HCT116 (cell line): Measurements from ENCODE around the gene AGAP6. TPM values are rescaled to one million over a fixed set of nuclear protein-coding genes. Genes with fewer than 3 reads are reported as not detected.

Source experiments
- ATAC-seq: fragments of 200-7000 bp; cut with Tn5 transposase; 2 replicates; pipeline ENCODE4 v1.9.1; 2020; ENCODE audit warnings: mild to moderate bottlenecking, moderate library complexity
- BruUV-seq: library from RNA; stranded (reverse); fragments of 400-500 nt; replicated peaks from 2 replicates; lab custom pipeline; 2021; lab: Mats Ljungman, UMichigan
- CTCF ChIA-PET: fragments of 300-600 bp; sonication (Branson Sonifier 250); formaldehyde crosslinking; loops from one replicate; lab custom pipeline; 2021; ENCODE audit warnings: antibody characterized with exemption; lab: Charles Lee
- POLR2A ChIA-PET: fragments of 300-600, 350-600 bp; sonication (Branson Sonifier 250); formaldehyde crosslinking; loops from one replicate; lab custom pipeline; 2021; ENCODE audit warnings: antibody characterized with exemption; lab: Charles Lee
- RAD21 ChIA-PET, 2 experiments: fragments of 300-600 bp; sonication (Branson Sonifier 250); formaldehyde crosslinking; loops; one replicate each; lab custom pipeline; 2023; ENCODE audit warnings: low total read pairs in 2 of 2; ENCODE audit not compliant: uncharacterized antibody in 2 of 2, unreplicated experiment in 2 of 2, low non-redundant PET in 1 of 2; lab: Charles Lee
- DNase-seq: peaks from one replicate; pipeline ENCODE4 v3.0.0-alpha.2; 2010; ENCODE audit warnings: low read depth, low spot score
- H2AFZ ChIP-seq: fragments of 200-600 bp; shearing (Covaris generic), sonication (generic); 2 replicates; pipeline ENCODE4 v1.6.1; 2017; ENCODE audit warnings: low read depth, mixed run types, mixed read lengths, antibody characterized with exemption, low read length; ENCODE audit not compliant: poor library complexity, severe bottlenecking
- H3K27ac ChIP-seq: 2 replicates; pipeline ENCODE4 v1.5.1; 2012; ENCODE audit warnings: low read depth, low read length
- H3K27me3 ChIP-seq: fragments of 200-600 bp; sonication (generic); 2 replicates; pipeline ENCODE4 v1.6.1; 2016; ENCODE audit warnings: mixed run types, low read length, mixed read lengths; ENCODE audit not compliant: insufficient read depth
- H3K36me3 ChIP-seq, 2 experiments: fragments of 200-500 bp in 1 of 2; fragments of 200-600 bp in 1 of 2; sonication (Bioruptor generic) in 1 of 2; sonication (generic) in 1 of 2; 2 replicates each; pipeline versions ENCODE4 v1.5.1 to v1.6.1; 2014 to 2016; ENCODE audit warnings: low read length in 2 of 2, inconsistent platforms in 1 of 2, mixed read lengths in 1 of 2, mixed run types in 1 of 2; ENCODE audit not compliant: insufficient read depth in 2 of 2, control insufficient read depth in 1 of 2
- H3K4me1 ChIP-seq, 2 experiments: fragments of 200-600 bp in 1 of 2; sonication (generic) in 1 of 2; 2 replicates each; pipeline versions ENCODE4 v1.5.1 to v1.6.1; 2012 to 2017; ENCODE audit warnings: low read length in 2 of 2, inconsistent platforms in 1 of 2, mild to moderate bottlenecking in 1 of 2, mixed read lengths in 1 of 2, mixed run types in 1 of 2, moderate library complexity in 1 of 2; ENCODE audit not compliant: insufficient read depth in 2 of 2, control insufficient read depth in 1 of 2
- H3K4me2 ChIP-seq: fragments of 200-600 bp; sonication (generic); 2 replicates; pipeline ENCODE4 v1.6.1; 2017; ENCODE audit warnings: mixed run types, low read length, mixed read lengths
- H3K4me3 ChIP-seq, 2 experiments: fragments of 200-600 bp in 1 of 2; sonication (generic) in 1 of 2; replicated peaks in 1 of 2; 2 replicates each; pipeline ENCODE4 v1.5.1; 2011 to 2016; ENCODE audit warnings: low read length in 2 of 2, control low read depth in 1 of 2, low read depth in 1 of 2, mild to moderate bottlenecking in 1 of 2, mixed read lengths in 1 of 2, mixed run types in 1 of 2
- H3K79me2 ChIP-seq: fragments of 200-600 bp; sonication (generic); 2 replicates; pipeline ENCODE4 v1.6.1; 2017; ENCODE audit warnings: mild to moderate bottlenecking, mixed run types, low read length, moderate library complexity, mixed read lengths; ENCODE audit not compliant: insufficient read depth
- H3K9ac ChIP-seq: fragments of 200-600 bp; sonication (generic); 2 replicates; pipeline ENCODE4 v1.6.1; 2016; ENCODE audit warnings: low read length, mixed read lengths
- H3K9me2 ChIP-seq: fragments of 200-600 bp; sonication (generic), shearing (Covaris generic); 2 replicates; pipeline ENCODE4 v1.6.1; 2017; ENCODE audit warnings: mixed run types, mild to moderate bottlenecking, moderate library complexity; ENCODE audit not compliant: insufficient read depth
- H3K9me3 ChIP-seq, 2 experiments: fragments of 200-500 bp in 1 of 2; fragments of 200-600 bp in 1 of 2; sonication (Bioruptor generic) in 1 of 2; sonication (generic) in 1 of 2; 2 replicates each; pipeline ENCODE4 v1.6.1; 2014 to 2017; ENCODE audit warnings: low read length in 2 of 2, mixed read lengths in 2 of 2, inconsistent platforms in 1 of 2, low read depth in 1 of 2, mild to moderate bottlenecking in 1 of 2, mixed run types in 1 of 2, moderate library complexity in 1 of 2; ENCODE audit not compliant: control insufficient read depth in 1 of 2, insufficient read depth in 1 of 2
- H4K20me1 ChIP-seq: fragments of 200-600 bp; sonication (generic), shearing (Covaris generic); 2 replicates; pipeline ENCODE4 v1.6.1; 2017; ENCODE audit warnings: mixed run types, mild to moderate bottlenecking, moderate library complexity; ENCODE audit not compliant: insufficient read depth
- ATF3 ChIP-seq: IDR thresholded peaks from 2 replicates; pipeline ENCODE4 v1.6.1; 2012
- CBX3 ChIP-seq: IDR thresholded peaks from 2 replicates; pipeline ENCODE4 v1.6.1; 2012; ENCODE audit warnings: low read depth
- ELF1 ChIP-seq: IDR thresholded peaks from 2 replicates; pipeline ENCODE4 v1.6.1; 2012; ENCODE audit warnings: low read depth, borderline replicate concordance
- POLR2A ChIP-seq: IDR thresholded peaks from 2 replicates; pipeline ENCODE4 v1.7.0; 2011; ENCODE audit warnings: borderline replicate concordance; ENCODE audit not compliant: insufficient read depth, insufficient read length; ENCODE audit errors: extremely low read depth
- REST ChIP-seq: IDR thresholded peaks from 2 replicates; pipeline ENCODE4 v1.6.1; 2012; ENCODE audit warnings: low read depth
- SP1 ChIP-seq: IDR thresholded peaks from 2 replicates; pipeline ENCODE4 v1.6.1; 2012; ENCODE audit warnings: low read depth
- intact Hi-C: fragments of 100-400 bp; cut with micrococcal nuclease; formaldehyde crosslinking; loops from 2 replicates; pipeline ENCODE4 v1.10.0; 2022
- total RNA-seq: library from RNA; stranded (reverse); gene quantifications from one replicate; pipeline ENCODE4 v1.2.1, GENCODE V29; 2021; ENCODE audit not compliant: unreplicated experiment

The AGAP6 gene
- total RNA-seq, 1 experiment from 2014 or later, result 13.1 TPM

- intact Hi-C loops, result no loop called here
- H3K9ac ChIP-seq, result no peak overlapping the region
Observed at GRCh38 chr10:50027195-50027594, 39.0 kb downstream of the AGAP6 start.

More at GRCh38 chr10:50027195-50027594, 39.0 kb downstream of the AGAP6 start:
- H2AFZ ChIP-seq, result no peak overlapping the region
- DNase-seq, result no peak
- no peaks in the 10 kb centered on the region for H3K79me2 ChIP-seq
- no peaks in the 10 kb centered on the region for H3K9me3 ChIP-seq
- ChIA-PET CTCF (no interaction called here), POLR2A (no interaction called here), RAD21 (no interaction called here)
- no peaks in the 10 kb centered on the region for H3K36me3 ChIP-seq
- no peaks in the 10 kb centered on the region; the same call in 1 of the 2 replicates for H3K27me3 ChIP-seq
- no TSS peak for BruUV-seq
- H3K9me2 ChIP-seq, result no peaks in the 10 kb centered on the region
- no peaks in the 10 kb centered on the region for H3K4me1 ChIP-seq
- H3K4me2 ChIP-seq, result no peak overlapping the region
- no peak for ATAC-seq
- no peak for TF ChIP-seq SP1
- no peak for TF ChIP-seq POLR2A
- no peak for TF ChIP-seq ATF3
- TF ChIP-seq ELF1, result no peak
- TF ChIP-seq REST, result no peak
- TF ChIP-seq CBX3, result no peak
- no peak overlapping the region for H3K4me3 ChIP-seq
- H4K20me1 ChIP-seq, result no peaks in the 10 kb centered on the region
- no peak overlapping the region for H3K27ac ChIP-seq
